Activated CD8-positive, alpha-beta memory T cell treated with anti-CD3 and anti-CD28 coated beads, Interleukin-2, amount 10 ng/mL, durations not matched to agents 7 days and 5 days (primary cell): ENCODE data around the gene STK11. TPM values are rescaled to one million over a fixed set of nuclear protein-coding genes. Genes with fewer than 3 reads are reported as not detected.
"Not testable (repeated sequence)": the region's sequence is repeated elsewhere in the genome, so short reads cannot be mapped to it uniquely, and the experiment has no call there.

Experiments
- ATAC-seq: fragments of 150-1000 bp; cut with Tn5 transposase; one replicate; pipeline ENCODE4 v1.10.0; 2021; ENCODE audit warnings: moderate library complexity
- CTCF ChIA-PET: fragments of 350-600 bp; sonication (Branson Sonifier 250); formaldehyde crosslinking; loops from one replicate; lab custom pipeline; 2021; ENCODE audit warnings: antibody characterized with exemption; lab: Charles Lee
- DNase-seq: peaks from one replicate; pipeline ENCODE4 v3.0.0-alpha.2; 2020
- H3K27ac Mint-ChIP-seq: one replicate; pipeline ENCODE4 v1.8.0; 2021; ENCODE audit warnings: mild to moderate bottlenecking, mixed read lengths
- H3K27me3 Mint-ChIP-seq: one replicate; pipeline ENCODE4 v1.8.0; 2021; ENCODE audit warnings: mixed read lengths
- H3K36me3 Mint-ChIP-seq: one replicate; pipeline ENCODE4 v1.8.0; 2021; ENCODE audit warnings: mild to moderate bottlenecking, mixed read lengths
- H3K4me1 Mint-ChIP-seq: one replicate; pipeline ENCODE4 v1.8.0; 2021; ENCODE audit warnings: mixed read lengths
- H3K4me3 Mint-ChIP-seq: one replicate; pipeline ENCODE4 v1.8.0; 2021; ENCODE audit warnings: mild to moderate bottlenecking, moderate library complexity, mixed read lengths
- H3K9me3 Mint-ChIP-seq: one replicate; pipeline ENCODE4 v1.8.0; 2022; ENCODE audit warnings: low read depth, mixed read lengths
- total RNA-seq, 2 experiments: library from RNA; stranded (reverse); gene quantifications; one replicate each; pipeline ENCODE4 v1.2.3, GENCODE V29; 2021

The STK11 gene
- total RNA-seq, 2 experiments from 2014 or later, result 76.7 to 80.5 TPM

DNA sequence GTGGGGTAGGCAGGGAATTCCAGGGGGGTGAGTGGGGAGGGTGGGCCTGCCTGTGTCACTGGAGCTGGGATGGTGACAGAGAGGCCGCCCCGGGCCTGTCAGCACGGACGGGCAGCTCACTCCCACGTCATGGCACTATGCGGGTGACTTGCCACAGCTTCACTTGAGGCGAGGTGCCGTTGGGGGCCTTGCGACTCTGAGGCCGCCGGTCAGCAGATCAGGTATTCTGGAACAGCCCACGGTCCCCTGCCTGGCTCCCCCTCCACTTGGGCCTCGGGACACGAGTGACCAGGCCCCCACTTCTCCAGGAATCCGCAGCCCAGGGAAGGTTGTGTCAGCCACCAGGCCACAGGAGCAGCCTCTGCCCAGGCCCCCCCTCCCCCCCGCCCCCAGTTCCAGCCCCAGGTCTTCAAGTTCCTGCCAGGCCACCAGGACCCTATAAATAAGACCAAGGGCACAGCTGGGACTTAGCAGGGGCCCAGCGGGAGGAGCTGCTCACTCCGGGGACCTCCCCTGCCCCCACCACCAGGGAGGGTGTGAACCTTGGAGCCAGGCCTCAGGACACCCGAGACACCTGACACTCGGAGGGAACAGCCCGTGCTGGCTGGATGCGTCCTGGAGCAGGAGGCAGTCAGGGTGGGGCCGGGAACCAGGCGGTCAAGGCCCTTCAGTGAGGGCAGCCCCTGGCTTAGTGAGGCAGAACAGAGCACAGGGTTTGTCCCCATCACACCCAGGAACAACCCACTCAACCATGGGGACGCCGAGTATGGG, 40.1 kb downstream of the STK11 start:
- no peak overlapping the region for H3K4me3 Mint-ChIP-seq
- no peak overlapping the region for H3K27ac Mint-ChIP-seq
- DNase-seq (no peak), ATAC-seq (no peak)
- no peaks in the 10 kb centered on the region for H3K27me3 Mint-ChIP-seq
- H3K4me1 Mint-ChIP-seq, result peaks cover 28% of the 10 kb centered on the region
- CTCF ChIA-PET, result interaction anchor here (2.9 to 10.1 kb wide), 2 partner anchors 15 to 38 kb away, joined by 10 to 723 read pairs; partner anchors contain the start of gene CIRBP
- peaks cover 2% of the 10 kb centered on the region for H3K36me3 Mint-ChIP-seq
- no peaks in the 10 kb centered on the region for H3K9me3 Mint-ChIP-seq

DNA sequence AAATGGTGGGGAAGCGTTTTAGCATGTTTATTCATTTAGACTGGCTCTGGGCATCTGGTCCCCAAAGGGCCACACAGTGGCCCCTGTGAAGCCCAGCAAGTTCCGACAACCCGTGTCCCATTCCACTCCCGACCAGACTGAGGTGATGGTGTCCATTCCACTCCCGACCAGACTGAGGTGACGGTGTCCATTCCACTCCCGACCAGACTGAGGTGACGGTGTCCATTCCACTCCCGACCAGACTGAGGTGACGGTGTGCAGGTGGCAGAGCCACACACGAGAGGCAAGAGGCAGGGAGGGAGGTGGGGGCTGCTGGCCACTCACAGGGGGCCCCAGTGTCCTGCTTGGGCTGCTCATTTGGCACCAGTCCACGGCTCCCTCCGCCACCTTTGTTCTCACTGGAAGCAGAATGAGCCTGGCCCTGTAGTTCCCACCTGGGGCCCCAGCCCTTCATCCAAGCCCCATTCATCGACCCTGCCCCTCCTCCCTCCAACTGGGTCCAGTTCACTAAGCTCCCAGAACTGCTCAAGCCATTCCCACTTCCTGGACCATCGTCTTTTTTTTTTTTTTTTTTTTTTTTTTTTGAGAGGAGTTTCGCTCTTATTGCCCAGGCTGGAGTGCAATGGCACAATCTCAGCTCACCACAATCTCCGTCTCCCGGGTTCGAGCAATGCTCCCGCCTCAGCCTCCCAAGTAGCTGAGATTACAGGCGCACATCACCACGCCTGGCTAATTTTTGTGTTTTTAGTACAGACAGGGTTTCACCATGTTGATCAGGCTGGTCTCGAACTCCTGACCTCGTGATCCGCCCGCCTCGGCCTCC, 40.9 kb downstream of the STK11 start:
- H3K4me1 Mint-ChIP-seq, result peaks cover 21% of the 10 kb centered on the region
- H3K4me3 Mint-ChIP-seq, H3K9me3 Mint-ChIP-seq, ATAC-seq, H3K36me3 Mint-ChIP-seq, H3K27me3 Mint-ChIP-seq, DNase-seq, H3K27ac Mint-ChIP-seq: not testable (repeated sequence)
- CTCF ChIA-PET, result interaction anchor here (0.6 to 10.1 kb wide), 2 partner anchors 15 to 28 kb away, joined by 3 to 723 read pairs; partner anchors contain the start of gene CIRBP

DNA sequence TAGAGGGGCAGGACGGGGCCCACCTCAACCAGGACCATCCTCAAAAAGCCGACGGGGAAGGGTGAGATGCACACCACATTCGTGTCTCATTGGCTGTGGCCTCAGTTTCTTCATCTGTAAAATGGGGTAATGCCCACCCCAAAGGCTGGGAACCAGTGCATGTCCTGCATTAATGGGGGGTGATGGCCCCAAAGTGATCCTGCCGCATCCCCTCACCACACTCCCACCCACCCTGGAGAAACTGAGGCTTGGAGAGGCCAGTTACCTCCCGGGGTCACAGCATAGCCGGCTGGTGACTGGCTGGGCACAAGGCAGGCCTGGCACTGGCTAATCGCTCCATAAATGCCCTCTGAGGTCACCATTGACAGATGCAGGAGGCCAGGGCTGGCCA, 42.2 kb downstream of the STK11 start:
- Mint-ChIP-seq H3K4me3 (no peak overlapping the region), H3K4me1 (peaks cover 13% of the 10 kb centered on the region), H3K9me3 (no peaks in the 10 kb centered on the region), H3K27me3 (no peaks in the 10 kb centered on the region), H3K36me3 (peaks cover 12% of the 10 kb centered on the region), H3K27ac (peak overlapping the region; percentile 70)
- no peak for ATAC-seq
- CTCF ChIA-PET, result interaction anchor here (10.1 kb wide), 1 partner anchor 13 kb away, joined by 723 read pairs; the partner anchor contains the start of gene CIRBP
- no peak for DNase-seq

DNA sequence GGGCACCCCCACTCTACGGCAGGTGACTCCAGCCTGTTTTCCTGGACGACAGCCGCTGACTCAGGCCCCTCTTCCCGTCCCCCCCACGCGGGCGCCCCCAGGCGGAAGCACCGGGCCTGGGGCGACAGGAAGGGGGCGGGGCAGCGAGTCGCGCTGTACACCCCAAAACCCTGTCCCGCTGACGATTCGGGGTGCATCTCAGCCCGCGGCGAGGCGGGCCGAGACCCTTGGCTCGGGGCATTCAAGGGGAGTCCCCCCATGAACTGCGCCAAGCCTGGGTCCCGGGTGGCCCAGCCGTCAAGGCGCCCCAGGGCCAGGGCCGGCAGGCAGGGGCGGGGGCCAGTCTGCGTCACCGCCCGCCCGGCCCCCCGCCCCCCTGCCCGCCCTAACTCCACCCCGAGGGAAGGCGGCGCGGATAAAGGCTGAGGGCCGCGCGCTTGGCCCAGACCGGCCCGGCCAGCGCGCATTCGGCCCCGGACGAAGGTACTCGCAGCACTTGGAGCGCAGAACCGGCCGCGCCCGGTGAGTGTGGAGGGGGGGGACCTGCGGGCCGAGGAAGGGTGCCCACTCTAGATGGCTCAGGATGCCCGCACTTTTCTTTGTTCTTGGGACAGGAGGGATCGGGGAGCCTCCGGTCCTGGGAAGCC, 42.7 kb downstream of the STK11 start, which contains the start of gene MIDN:
TSS of gene MIDN (plus strand) at position 445 of the 647 bp plus-strand sequence. CDS start 1,714 bp downstream, outside the sequence.
- CTCF ChIA-PET, result interaction anchor here (1.0 kb wide), 2 partner anchors 19 to 21 kb away, joined by 4 to 14 read pairs; partner anchors contain the start of gene CIRBP
- Mint-ChIP-seq H3K4me3 (peak within 1 kb of the TSS; percentile 79), H3K27me3 (no peaks in the 10 kb centered on the region), H3K4me1 (peaks cover 8% of the 10 kb centered on the region), H3K36me3 (peaks cover 12% of the 10 kb centered on the region), H3K27ac (peak within 1 kb of the TSS; percentile 91), H3K9me3 (no peaks in the 10 kb centered on the region)
- ATAC-seq (peak; percentile 26), DNase-seq (peak; percentile 88)

DNA sequence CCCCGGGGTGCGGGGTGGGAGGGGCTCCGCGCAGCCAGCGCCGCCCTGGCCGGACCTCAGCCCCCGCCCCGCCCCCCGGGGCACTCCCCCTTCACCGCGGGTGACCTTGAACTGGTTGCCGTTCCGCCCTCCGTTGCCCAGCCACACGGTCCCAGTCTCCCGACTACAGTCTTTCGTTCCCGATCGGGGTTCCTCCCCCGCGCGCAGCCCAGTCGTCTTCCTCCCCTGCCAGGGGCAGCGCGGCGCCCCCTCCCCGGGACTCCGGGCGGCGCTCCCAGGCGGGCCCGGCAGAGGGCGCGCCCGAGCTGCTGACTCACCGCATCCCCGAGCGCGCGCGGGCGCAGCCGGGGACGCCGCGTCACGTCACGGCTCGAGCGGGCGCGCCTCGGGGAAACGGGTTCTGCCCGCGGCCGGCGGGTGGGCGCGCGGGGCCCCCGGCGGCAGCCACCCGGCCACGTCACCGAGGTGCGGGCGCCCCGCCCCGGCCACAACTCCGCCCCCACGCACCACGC, 43.3 kb downstream of the STK11 start:
- peak; percentile 18 for ATAC-seq
- peak overlapping the region; percentile 91 for H3K27ac Mint-ChIP-seq
- CTCF ChIA-PET, result interaction anchor here (0.6 to 1.0 kb wide), 4 partner anchors 8 to 25 kb away, joined by 3 to 14 read pairs (median 4); partner anchors contain the start of gene CIRBP
- DNase-seq, result peak; percentile 85
- peaks cover 8% of the 10 kb centered on the region for H3K4me1 Mint-ChIP-seq
- no peaks in the 10 kb centered on the region for H3K27me3 Mint-ChIP-seq
- H3K9me3 Mint-ChIP-seq, result no peaks in the 10 kb centered on the region
- peak overlapping the region; percentile 79 for H3K4me3 Mint-ChIP-seq
- H3K36me3 Mint-ChIP-seq, result peaks cover 15% of the 10 kb centered on the region

DNA sequence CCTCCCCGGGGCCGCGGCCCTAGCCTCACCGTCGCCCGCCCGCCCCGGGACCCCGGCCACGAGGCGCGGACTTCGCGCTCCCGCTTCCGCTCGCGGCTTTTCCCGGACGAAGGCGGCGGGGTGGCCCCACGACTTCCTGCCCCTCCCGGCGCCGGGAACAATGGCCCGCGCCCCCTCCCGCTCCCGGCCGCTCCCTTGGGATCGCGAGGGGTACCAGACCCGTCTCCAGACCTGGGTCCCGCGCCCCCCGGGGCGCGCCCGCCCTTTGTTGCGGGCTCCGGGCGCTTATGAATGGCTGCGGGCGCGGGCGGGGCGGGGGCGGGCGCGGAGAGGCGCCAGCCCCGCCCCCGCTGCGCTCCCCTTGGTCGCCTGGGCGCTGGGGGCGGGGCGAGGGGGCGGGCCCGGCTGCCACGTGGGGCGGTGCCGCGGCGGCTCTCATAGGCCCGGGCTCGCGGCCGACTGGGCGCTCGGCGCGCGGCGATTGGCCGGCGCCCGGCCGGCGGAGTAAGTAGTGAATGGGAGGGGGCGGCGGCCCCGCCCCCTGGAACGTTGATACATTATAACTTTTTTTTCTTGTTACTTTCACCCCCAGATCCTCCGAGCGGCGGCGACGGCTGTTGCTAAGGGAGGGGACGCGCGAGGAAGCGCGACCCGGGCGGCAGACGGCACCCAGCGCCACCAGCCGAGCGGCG, 43.9 kb downstream of the STK11 start:
- Mint-ChIP-seq H3K27ac (peak overlapping the region; percentile 82), H3K27me3 (no peaks in the 10 kb centered on the region), H3K36me3 (peaks cover 20% of the 10 kb centered on the region), H3K4me3 (peak overlapping the region; percentile 74), H3K9me3 (no peaks in the 10 kb centered on the region), H3K4me1 (peaks cover 9% of the 10 kb centered on the region)
- DNase-seq, result peak; percentile 95
- ATAC-seq, result peak; percentile 56
- CTCF ChIA-PET, result interaction anchor here (0.6 to 1.0 kb wide), 5 partner anchors 9 to 25 kb away, joined by 3 to 14 read pairs (median 4); partner anchors contain the start of gene CIRBP

DNA sequence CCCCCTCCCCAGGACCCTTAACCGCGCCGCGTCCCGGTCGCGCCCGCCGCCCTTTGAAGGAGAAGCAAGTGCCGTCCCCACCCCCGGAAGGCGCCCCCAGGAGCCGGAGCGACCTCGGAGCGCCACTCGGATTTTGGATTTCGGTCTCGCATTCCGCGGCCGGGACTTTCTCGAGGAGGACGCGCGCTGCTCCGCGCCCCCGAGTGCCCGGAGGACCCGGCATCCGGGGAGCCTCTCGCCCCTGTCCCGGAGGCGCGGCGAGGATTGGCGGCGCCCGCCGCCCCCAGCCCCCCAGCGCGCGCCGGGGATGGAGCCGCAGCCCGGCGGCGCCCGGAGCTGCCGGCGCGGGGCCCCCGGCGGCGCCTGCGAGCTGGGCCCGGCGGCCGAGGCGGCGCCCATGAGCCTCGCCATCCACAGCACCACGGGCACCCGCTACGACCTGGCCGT, 44.4 kb downstream of the STK11 start:
- H3K27ac Mint-ChIP-seq, result peak overlapping the region; percentile 82
- no peak for DNase-seq
- peaks cover 11% of the 10 kb centered on the region for H3K4me1 Mint-ChIP-seq
- CTCF ChIA-PET, result interaction anchor here (1.0 kb wide), 1 partner anchor 17 kb away, joined by 9 read pairs; no protein-coding TSS in a partner anchor
- no peak for ATAC-seq
- peak overlapping the region; percentile 74 for H3K4me3 Mint-ChIP-seq
- no peaks in the 10 kb centered on the region for H3K27me3 Mint-ChIP-seq
- no peaks in the 10 kb centered on the region for H3K9me3 Mint-ChIP-seq
- peaks cover 25% of the 10 kb centered on the region for H3K36me3 Mint-ChIP-seq

DNA sequence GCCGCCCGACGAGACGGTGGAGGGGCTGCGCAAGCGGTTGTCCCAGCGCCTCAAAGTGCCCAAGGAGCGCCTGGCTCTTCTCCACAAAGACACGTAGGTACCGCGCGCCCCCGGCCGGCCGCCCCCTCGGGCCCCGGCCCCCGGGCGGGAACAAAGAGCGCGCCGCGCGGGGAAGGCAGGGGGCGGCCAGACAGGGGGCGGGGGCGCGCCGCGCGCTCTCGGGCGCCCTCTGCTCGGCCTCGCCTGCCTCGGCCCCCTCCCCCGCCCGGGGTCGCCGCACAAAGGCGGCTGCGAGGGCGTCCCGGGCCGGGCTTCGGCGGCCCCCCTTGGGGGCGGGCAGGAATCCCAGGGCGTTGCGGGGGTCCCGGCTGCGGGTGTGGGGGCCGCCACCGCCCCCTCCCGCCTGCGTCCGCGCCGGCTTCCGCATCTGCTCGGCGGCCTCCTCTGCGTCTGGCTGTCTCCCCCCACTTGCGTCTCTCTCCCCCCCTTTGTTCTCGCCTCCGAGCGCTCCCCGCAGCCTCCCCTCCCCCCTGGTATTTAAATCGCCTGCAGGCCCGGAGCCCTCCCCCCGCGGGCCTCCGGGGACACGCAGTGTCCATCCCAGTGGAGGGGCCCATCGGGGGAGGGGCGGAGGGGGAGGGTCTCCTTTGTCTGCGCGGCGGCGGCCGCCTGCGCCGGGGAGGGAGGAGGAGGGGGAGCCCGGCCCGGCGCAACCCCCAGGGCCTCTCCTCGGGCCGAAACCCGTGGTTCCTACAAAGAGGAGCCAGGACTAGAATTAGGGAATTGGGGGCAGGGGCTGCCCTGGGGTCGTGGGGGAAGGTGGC, 45.1 kb downstream of the STK11 start:
- H3K27me3 Mint-ChIP-seq, result no peaks in the 10 kb centered on the region
- DNase-seq, result peak; percentile 76
- peaks cover 13% of the 10 kb centered on the region for H3K4me1 Mint-ChIP-seq
- CTCF ChIA-PET, result interaction anchor here (0.9 to 5.9 kb wide), 3 partner anchors 11 to 17 kb away, joined by 3 to 88 read pairs (median 9); partner anchors contain the start of gene CIRBP
- no peak for ATAC-seq
- H3K36me3 Mint-ChIP-seq, result peaks cover 30% of the 10 kb centered on the region
- peak overlapping the region; percentile 98 for H3K4me3 Mint-ChIP-seq
- peak overlapping the region; percentile 92 for H3K27ac Mint-ChIP-seq
- H3K9me3 Mint-ChIP-seq, result no peaks in the 10 kb centered on the region

DNA sequence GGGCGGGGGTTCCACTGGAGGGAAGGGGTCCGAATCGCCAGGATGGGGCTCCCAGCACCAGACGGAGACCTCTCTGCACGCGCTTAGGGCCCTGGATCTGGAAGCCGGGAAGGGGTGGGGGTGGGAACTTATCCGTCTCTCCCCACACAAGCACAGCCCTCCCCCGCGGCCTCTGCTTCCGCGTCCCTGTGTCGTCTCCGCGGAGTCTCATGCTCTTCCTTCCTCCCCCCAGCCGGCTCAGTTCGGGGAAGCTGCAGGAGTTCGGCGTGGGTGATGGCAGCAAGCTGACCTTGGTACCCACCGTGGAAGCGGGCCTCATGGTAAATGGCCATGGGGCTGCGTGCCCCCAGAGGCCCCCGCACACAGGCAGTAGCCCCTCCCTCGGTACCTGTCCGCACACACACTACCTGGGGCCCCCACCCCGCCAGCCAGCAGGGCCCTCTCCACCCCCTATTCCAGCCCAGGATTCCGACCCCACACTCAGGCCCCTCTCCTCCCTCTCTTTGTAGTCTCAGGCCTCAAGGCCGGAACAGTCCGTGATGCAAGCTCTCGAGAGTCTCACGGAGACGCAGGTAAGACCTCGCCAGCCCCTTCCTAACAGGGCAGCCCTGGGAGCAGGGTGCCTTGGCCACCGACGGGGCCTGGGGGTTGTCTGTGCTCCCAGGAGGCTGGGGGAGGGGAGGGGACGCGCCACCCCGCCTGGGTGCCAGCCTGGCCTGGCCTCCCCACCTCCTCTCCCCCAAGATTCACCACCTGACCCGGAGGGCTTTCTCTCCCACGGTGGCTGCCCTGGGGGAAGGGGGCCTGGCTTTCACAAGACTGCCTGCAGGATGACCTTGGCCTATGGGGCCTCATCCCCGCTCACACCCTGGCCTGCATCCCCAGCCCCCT, 46.0 kb downstream of the STK11 start:
- CTCF ChIA-PET, result interaction anchor here (0.5 to 5.9 kb wide), 3 partner anchors 10 to 57 kb away, joined by 3 to 88 read pairs (median 3); partner anchors contain the start of gene CIRBP

DNA sequence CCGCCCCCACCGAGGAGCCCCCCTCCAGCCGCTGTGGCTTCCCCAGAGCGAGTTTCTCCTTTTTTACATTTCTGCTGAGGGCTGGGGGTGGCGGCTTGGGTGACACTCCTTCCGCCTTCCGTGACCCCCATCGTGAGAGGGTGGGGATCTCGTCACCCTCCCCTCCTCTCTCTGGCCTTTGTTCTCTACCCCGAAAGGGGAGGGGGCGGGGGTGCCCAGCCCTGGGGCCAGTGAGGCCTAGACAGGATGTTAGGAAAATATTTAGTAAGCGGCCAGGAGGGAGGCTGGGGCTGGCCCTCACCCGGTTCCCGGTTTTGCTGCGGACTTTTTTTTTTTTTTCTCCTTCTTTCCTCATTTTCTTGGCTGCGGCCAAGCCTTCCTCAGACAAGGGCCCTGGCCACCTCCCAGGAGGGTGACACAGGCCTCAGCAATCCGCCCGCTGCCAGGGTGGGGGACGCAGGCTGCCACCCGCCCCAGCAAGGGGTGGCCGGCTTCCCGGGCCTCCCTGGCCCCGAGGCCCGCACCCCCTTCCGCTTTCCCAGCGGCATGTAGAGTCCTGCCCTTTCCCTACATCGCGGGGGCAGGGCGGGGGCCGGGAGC, 46.7 kb downstream of the STK11 start:
- DNase-seq, result peak; percentile 84
- no peak for ATAC-seq
- CTCF ChIA-PET, result interaction anchor here (1.9 to 17.8 kb wide), 3 partner anchors 9 to 15 kb away, joined by 12 to 723 read pairs (median 88); partner anchors contain the start of genes ATP5F1D, CBARP and CIRBP
- peaks cover 31% of the 10 kb centered on the region for H3K36me3 Mint-ChIP-seq
- peak overlapping the region; percentile 92 for H3K27ac Mint-ChIP-seq
- no peaks in the 10 kb centered on the region for H3K27me3 Mint-ChIP-seq
- H3K4me3 Mint-ChIP-seq, result peak overlapping the region; percentile 98
- no peaks in the 10 kb centered on the region for H3K9me3 Mint-ChIP-seq
- peaks cover 17% of the 10 kb centered on the region for H3K4me1 Mint-ChIP-seq

More for the DNA sequence above, 46.0 kb downstream of the STK11 start:
- H3K36me3 Mint-ChIP-seq, result peaks cover 30% of the 10 kb centered on the region
- no peaks in the 10 kb centered on the region for H3K27me3 Mint-ChIP-seq
- DNase-seq, result peak; percentile 83
- ATAC-seq, result no peak
- H3K4me3 Mint-ChIP-seq, result peak overlapping the region; percentile 98
- peak overlapping the region; percentile 92 for H3K27ac Mint-ChIP-seq
- H3K4me1 Mint-ChIP-seq, result peaks cover 16% of the 10 kb centered on the region
- no peaks in the 10 kb centered on the region for H3K9me3 Mint-ChIP-seq
